IPS DF 6.9 (cell line): Measurements from ENCODE around the gene MPHOSPH8.

Experiments
- DNase-seq: peaks from one replicate; pipeline ENCODE4 v3.0.0-alpha.2; 2013; ENCODE audit warnings: low read depth, low spot score
- H3K27ac ChIP-seq: one replicate; pipeline ENCODE4 v1.5.1; 2013; ENCODE audit warnings: low read length, control low read depth
- H3K27me3 ChIP-seq: 2 replicates; pipeline ENCODE4 v1.6.1; 2013; ENCODE audit warnings: mild to moderate bottlenecking, low read length; ENCODE audit not compliant: control insufficient read depth, insufficient read depth
- H3K36me3 ChIP-seq: 2 replicates; pipeline ENCODE4 v1.6.1; 2013; ENCODE audit warnings: low read length; ENCODE audit not compliant: control insufficient read depth, insufficient read depth
- H3K4me1 ChIP-seq: 2 replicates; pipeline ENCODE4 v1.6.1; 2013; ENCODE audit warnings: low read length; ENCODE audit not compliant: control insufficient read depth, insufficient read depth
- H3K4me3 ChIP-seq: 2 replicates; pipeline ENCODE4 v1.5.1; 2013; ENCODE audit warnings: mild to moderate bottlenecking, low read length
- H3K9me3 ChIP-seq: 2 replicates; pipeline ENCODE4 v1.6.1; 2013; ENCODE audit warnings: low read length, inconsistent platforms; ENCODE audit not compliant: control insufficient read depth, insufficient read depth
- WGBS: extraction: QIAGEN DNeasy Blood & Tissue Kit; methylation state at CpG from one replicate; pipeline ENCODE4 v1.1.7; 2013; ENCODE audit warnings: mixed read lengths, missing lambda C conversion rate; ENCODE audit not compliant: insufficient read length, insufficient coverage; 5-methylcytosine and 5-hydroxymethylcytosine counted together

Gene MPHOSPH8

GRCh38 chr13:19597523-19597922 is 35.9 kb upstream of the MPHOSPH8 start:
- peaks cover 3% of the 10 kb centered on the region; the same call in 1 of the 2 replicates for H3K36me3 ChIP-seq
- H3K9me3 ChIP-seq = 0 out of 2 replicates have a peak, but pooled peaks cover 2% of the 10 kb centered on the region
- no peak overlapping the region for H3K4me3 ChIP-seq
- peaks cover 2% of the 10 kb centered on the region; the same call in 1 of the 2 replicates for H3K27me3 ChIP-seq
- no CpG with 5 or more reads among the region's 5 CpGs for WGBS
- DNase-seq = no peak
- H3K4me1 ChIP-seq = peaks cover 1% of the 10 kb centered on the region; the same call in 1 of the 2 replicates
- H3K27ac ChIP-seq = no peak overlapping the region

DNA sequence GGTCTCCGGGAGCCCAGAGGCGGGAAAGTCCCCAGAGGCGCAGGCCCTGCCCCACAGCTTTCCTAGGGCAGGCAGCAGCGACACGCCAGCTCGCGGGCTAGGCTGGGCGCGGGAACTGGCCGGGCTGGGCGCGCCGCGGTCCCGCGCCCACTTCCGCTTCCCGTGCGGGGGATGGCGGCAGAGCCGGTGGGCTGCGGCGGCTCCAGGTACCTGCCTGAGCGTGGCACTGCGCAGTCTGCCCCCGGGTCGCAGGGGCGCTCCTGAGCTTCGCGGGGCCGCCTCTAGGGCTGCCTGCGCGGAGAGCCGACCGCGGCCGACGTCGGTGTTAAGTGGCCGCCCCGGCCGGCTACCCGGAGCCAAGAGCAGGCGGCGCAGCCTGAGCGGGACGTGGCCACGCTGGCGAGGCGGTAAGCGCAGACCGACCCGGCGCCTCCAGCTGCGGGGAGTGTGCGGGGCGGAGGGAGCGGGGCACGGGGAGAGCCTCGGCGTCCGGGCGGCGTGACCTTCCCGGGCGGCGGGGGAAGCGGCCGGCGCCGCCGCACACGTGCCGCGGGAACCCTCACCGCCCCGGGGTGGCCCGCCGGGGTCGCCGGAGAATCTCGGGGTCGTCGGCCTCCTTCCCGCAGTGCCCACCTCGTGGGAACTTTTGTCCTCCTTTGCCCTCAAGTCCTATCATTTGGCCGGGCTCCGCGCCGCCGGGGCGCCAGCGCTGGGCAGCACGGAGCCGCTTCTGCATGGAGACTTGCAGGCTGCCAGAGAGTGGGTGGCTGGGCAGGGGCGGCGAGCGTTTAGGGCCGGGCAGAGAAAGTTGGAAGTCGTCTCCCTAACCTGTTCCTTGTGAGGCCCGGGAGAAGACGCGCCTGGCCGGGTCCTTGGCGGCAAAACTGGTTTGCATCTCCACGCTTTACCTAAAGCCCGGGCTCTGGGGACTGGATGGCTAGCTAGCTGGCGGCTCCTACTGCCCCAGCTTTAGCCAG is 31.4 kb upstream of the MPHOSPH8 start:
- no CpG with 5 or more reads among the region's 108 CpGs for WGBS
- Histone ChIP-seq H3K9me3 (0 out of 2 replicates have a peak, but pooled peaks cover 1% of the 10 kb centered on the region), H3K4me3 (peak overlapping the region; percentile 58)

DNA sequence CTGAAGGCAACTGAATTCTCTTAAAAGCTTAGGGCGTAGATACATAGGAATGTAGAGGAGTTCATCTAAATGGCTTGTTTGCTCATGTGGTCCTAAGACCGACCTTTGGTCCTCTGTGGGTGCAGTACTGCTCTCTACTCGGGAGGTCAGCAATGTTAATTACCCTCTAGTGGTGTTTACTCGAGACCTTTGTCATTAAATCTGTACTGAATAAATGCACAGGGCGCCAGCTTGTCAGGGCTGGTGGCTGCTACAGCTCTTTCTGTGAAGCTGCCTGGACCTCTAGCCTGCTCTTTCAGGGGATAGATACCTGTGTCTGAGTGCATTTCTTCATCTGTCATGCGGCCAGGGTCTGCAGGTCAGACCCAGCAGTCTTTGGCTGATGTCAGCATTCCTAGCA is 29.2 kb upstream of the MPHOSPH8 start:
- WGBS = no CpG with 5 or more reads among the region's 6 CpGs
- Histone ChIP-seq H3K9me3 (0 out of 2 replicates have a peak, but pooled peaks cover 1% of the 10 kb centered on the region), H3K4me3 (no peak overlapping the region), H3K4me1 (peaks cover 1% of the 10 kb centered on the region; the same call in 1 of the 2 replicates), H3K27me3 (peaks cover 4% of the 10 kb centered on the region), H3K36me3 (peaks cover 3% of the 10 kb centered on the region; the same call in 1 of the 2 replicates), H3K27ac (no peak overlapping the region)
- DNase-seq = no peak

More for the DNA sequence above, 31.4 kb upstream of the MPHOSPH8 start:
- no peak for DNase-seq
- H3K4me1 ChIP-seq = peaks cover 1% of the 10 kb centered on the region; the same call in 1 of the 2 replicates
- no peak overlapping the region for H3K27ac ChIP-seq
- peaks cover 3% of the 10 kb centered on the region; the same call in 1 of the 2 replicates for H3K36me3 ChIP-seq
- H3K27me3 ChIP-seq = peaks cover 4% of the 10 kb centered on the region

DNA sequence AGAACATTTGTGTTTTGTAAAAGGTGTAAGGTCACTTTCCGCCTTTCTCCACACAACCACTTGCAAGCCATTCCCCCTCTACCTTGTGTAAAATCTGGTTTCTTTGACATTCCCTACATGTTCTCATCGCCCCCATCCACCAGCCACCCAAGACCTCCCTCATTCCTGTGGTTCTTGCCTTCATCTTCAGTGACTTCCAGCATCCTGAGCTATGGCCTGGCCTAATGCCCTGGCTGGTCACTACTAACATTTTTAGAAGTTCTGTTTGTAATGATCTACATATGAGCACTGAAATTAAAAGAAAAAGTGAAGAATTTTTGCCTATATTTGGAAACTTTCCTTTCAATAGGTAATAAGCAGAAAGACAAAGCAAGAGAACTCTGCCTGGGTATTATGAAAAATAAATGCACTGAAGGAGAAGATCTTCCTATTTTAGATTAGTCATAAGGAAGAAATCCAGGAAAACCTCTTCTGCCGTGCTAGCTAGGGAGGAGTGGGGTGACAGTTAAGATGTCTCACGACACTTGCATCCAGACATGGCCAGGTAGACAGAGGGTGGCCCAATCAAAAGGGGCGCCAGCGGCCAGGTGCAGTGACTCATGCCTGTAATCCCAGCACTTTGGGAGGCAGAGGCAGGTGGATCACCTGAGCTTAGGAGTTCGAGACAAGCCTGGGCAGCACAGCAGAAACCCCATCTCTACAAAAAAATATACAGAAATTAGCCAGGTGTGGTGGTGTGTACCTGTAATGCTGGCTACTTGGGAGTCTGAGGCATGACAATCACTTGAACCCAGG is 28.1 kb upstream of the MPHOSPH8 start:
- WGBS = no CpG with 5 or more reads among the region's 7 CpGs
- Histone ChIP-seq H3K9me3 (0 out of 2 replicates have a peak, but pooled peaks cover 1% of the 10 kb centered on the region), H3K4me1 (peaks cover 1% of the 10 kb centered on the region; the same call in 1 of the 2 replicates), H3K4me3 (no peak overlapping the region), H3K36me3 (peaks cover 3% of the 10 kb centered on the region; the same call in 1 of the 2 replicates), H3K27me3 (peaks cover 4% of the 10 kb centered on the region), H3K27ac (no peak overlapping the region)
- DNase-seq = no peak

GRCh38 chr13:19606152-19606551 is 27.3 kb upstream of the MPHOSPH8 start:
- 0 out of 2 replicates have a peak, but pooled peaks cover 1% of the 10 kb centered on the region for H3K9me3 ChIP-seq
- H3K36me3 ChIP-seq = peaks cover 3% of the 10 kb centered on the region; the same call in 1 of the 2 replicates
- H3K27ac ChIP-seq = no peak overlapping the region
- H3K27me3 ChIP-seq = peaks cover 4% of the 10 kb centered on the region
- DNase-seq = no peak
- peaks cover 1% of the 10 kb centered on the region; the same call in 1 of the 2 replicates for H3K4me1 ChIP-seq
- no peak overlapping the region for H3K4me3 ChIP-seq

DNA sequence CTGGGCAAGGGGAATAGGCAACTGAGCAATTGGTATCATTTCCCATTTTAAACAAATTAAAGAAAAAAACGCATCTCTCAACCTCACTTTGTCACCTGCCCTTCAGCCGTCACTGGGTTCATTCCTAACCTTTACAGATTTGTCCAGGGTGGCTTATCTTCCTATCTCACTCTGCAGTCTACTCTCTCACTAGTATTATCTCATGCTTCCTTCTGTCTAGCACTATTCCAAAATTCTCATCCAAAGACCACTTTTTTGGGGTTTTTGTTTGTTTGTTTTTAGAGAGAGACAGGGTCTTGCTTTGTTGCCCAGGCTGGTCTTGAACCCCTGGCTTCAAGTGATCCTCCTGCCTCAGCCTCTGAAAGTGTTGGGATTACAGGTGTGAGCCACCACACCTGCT is 26.7 kb upstream of the MPHOSPH8 start:
- DNase-seq = no peak
- Histone ChIP-seq H3K27me3 (peaks cover 4% of the 10 kb centered on the region), H3K27ac (no peak overlapping the region), H3K4me3 (no peak overlapping the region), H3K9me3 (0 out of 2 replicates have a peak, but pooled peaks cover 1% of the 10 kb centered on the region), H3K36me3 (peaks cover 1% of the 10 kb centered on the region; the same call in 1 of the 2 replicates), H3K4me1 (no peaks in the 10 kb centered on the region)
- WGBS = no CpG with 5 or more reads among the region's 2 CpGs

DNA sequence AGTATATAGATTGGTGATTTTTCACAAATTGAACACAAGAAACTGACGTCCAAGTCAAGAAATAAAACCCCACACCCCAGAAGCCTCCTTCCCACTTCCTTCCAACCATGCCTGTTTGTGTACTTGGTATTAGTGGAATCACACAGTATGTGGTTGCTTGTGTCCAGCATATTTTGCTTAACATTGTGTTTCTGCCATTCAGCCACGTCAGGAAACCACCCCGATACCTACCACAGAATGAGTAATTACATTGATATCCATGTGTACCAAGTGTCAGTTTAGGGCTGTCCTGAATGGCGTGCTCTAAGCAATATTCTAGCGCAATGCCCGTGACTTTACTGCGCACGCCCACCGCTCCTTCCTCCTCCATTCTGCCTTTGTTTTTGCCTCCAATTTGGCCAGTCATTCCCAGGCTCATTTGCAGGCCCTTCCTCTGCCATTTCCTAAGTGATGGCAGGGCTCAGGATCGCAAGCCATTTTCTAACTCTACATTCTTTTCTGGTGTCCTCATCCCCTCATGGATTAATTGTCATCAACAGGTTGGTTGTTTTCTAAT is 25.9 kb upstream of the MPHOSPH8 start:
- Histone ChIP-seq H3K27ac (no peak overlapping the region), H3K4me3 (no peak overlapping the region), H3K4me1 (no peaks in the 10 kb centered on the region), H3K36me3 (no peaks in the 10 kb centered on the region), H3K9me3 (0 out of 2 replicates have a peak, but pooled peaks cover 1% of the 10 kb centered on the region), H3K27me3 (peaks cover 2% of the 10 kb centered on the region; the same call in 1 of the 2 replicates)
- DNase-seq = no peak
- WGBS = no CpG with 5 or more reads among the region's 10 CpGs

DNA sequence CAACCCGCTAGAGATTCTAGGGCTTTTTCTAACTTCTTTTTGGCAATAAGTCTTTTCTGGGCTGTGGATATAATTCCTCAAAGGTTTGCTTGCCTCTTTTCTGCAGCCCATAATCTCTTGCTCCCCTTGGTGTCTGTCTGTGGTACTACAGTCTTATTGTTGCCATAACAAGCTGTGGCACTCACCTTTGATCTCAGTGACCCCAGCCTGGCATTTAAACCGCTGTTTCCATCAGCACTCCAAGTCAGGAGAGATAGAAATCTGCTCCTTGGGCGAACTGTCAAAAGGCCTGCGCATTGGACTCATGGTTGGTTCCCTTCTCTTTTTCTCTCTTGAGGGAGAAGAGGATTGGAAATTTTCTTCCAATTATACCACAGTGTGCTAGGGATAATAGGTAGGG is 14.5 kb upstream of the MPHOSPH8 start:
- no peak overlapping the region for H3K4me3 ChIP-seq
- no peak for DNase-seq
- no CpG with 5 or more reads among the region's 4 CpGs for WGBS
- no peak overlapping the region for H3K27ac ChIP-seq
- H3K9me3 ChIP-seq = no peaks in the 10 kb centered on the region; the same call in 1 of the 2 replicates
- H3K4me1 ChIP-seq = no peaks in the 10 kb centered on the region
- H3K36me3 ChIP-seq = no peaks in the 10 kb centered on the region
- H3K27me3 ChIP-seq = no peaks in the 10 kb centered on the region

- H3K27ac ChIP-seq = no peak overlapping the region
- no peaks in the 10 kb centered on the region for H3K36me3 ChIP-seq
- H3K9me3 ChIP-seq = no peaks in the 10 kb centered on the region; the same call in 1 of the 2 replicates
- WGBS = no CpG with 5 or more reads among the region's 3 CpGs
- H3K27me3 ChIP-seq = no peaks in the 10 kb centered on the region; the same call in 1 of the 2 replicates
- H3K4me3 ChIP-seq = no peak overlapping the region
- no peak for DNase-seq
- H3K4me1 ChIP-seq = no peaks in the 10 kb centered on the region
Measured at GRCh38 chr13:19622193-19622592, 11.3 kb upstream of the MPHOSPH8 start.
